ENCODE measurements around the gene PARN. TPM values are rescaled to one million over a fixed set of nuclear protein-coding genes. Genes with fewer than 3 reads are reported as not detected.
A peak's percentile ranks its signal among the peaks of the same experiment; 100 is the strongest.

Gene PARN
- total and polyA plus RNA-seq, 8 donors: 9.9 to 75.3 (median 24.2) TPM

DNA sequence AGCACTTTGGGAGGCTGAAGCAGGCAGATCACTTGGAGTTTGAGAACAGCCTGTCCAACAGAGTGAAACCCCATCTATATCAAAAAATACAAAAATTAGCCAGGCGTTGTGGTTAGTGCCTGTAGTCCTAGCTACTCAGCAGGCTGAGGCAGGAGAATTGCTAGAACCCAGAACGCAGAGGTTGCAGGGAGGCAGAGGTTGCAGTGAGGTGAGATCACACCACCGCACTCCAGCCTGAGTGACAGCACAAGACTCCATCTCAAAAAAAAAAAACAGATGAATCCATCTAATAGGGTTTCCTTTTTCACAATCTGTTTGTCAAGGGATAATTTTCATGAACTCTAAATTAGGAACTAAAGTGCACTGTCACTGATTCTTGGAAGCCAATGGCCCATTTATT lies 99.0 kb downstream of the PARN start:
- intact Hi-C loops (cut with DNase I; ENCODE audit: low total_unique reads): loop anchor here (5.0 kb wide), 1 partner anchor 234 kb away; no protein-coding TSS in a partner anchor
- Histone ChIP-seq H3K4me1 (peaks cover 0 to 43% (median 22%) of the 10 kb centered on the region in 4 donors), H3K4me3 (no peak overlapping the region), H3K27me3 (no peaks in the 10 kb centered on the region), H3K36me3 (no peaks in the 10 kb centered on the region), H3K27ac (no peak overlapping the region), H3K9me3 (no peaks in the 10 kb centered on the region)
- DNase-seq: no peak
- TF ChIP-seq POLR2A (IDR thresholded peaks at IDR 0.05): no peak
- no peak for TF ChIP-seq POLR2AphosphoS5 (IDR thresholded peaks at IDR 0.05)
- TF ChIP-seq, protein P1, sequence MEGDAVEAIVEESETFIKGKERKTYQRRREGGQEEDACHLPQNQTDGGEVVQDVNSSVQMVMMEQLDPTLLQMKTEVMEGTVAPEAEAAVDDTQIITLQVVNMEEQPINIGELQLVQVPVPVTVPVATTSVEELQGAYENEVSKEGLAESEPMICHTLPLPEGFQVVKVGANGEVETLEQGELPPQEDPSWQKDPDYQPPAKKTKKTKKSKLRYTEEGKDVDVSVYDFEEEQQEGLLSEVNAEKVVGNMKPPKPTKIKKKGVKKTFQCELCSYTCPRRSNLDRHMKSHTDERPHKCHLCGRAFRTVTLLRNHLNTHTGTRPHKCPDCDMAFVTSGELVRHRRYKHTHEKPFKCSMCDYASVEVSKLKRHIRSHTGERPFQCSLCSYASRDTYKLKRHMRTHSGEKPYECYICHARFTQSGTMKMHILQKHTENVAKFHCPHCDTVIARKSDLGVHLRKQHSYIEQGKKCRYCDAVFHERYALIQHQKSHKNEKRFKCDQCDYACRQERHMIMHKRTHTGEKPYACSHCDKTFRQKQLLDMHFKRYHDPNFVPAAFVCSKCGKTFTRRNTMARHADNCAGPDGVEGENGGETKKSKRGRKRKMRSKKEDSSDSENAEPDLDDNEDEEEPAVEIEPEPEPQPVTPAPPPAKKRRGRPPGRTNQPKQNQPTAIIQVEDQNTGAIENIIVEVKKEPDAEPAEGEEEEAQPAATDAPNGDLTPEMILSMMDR (IDR thresholded peaks at IDR 0.05): no peak
- TF ChIP-seq EP300 (IDR thresholded peaks at IDR 0.05): no peak
- 86 to 95% (median 89%) methylated on average over 3 of the region's 3 CpGs for WGBS, 5 donors

DNA sequence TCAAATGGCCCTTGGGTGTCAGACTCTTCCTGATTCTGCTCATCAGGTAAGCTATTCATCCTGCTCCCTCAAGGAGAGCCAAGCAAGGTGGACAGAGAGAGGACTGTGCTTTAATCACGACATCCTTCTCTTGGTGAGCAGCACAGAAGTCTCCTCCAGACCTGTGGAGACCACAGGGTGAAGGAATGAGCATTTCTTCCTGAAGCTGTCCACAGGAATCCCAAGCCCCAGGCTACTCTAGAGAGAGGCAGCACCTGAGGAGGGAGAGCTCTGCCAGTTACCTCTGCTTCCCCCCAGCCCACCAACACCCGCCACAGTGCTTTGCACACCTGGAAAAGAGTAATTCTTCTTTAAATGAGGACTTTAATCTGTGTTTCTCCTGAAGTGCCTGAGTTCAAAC lies 100.0 kb downstream of the PARN start:
- Histone ChIP-seq H3K4me1 (peaks cover 0 to 35% (median 21%) of the 10 kb centered on the region in 4 donors), H3K36me3 (peaks cover 0 to 4% (median 0%) of the 10 kb centered on the region in 4 donors), H3K27ac (no peak overlapping the region), H3K27me3 (no peaks in the 10 kb centered on the region), H3K4me3 (no peak overlapping the region), H3K9me3 (no peaks in the 10 kb centered on the region)
- DNase-seq: no peak
- no peak for TF ChIP-seq POLR2AphosphoS5 (IDR thresholded peaks at IDR 0.05)
- TF ChIP-seq EP300 (IDR thresholded peaks at IDR 0.05): no peak
- TF ChIP-seq POLR2A (IDR thresholded peaks at IDR 0.05): no peak
- TF ChIP-seq, protein P1 (IDR thresholded peaks at IDR 0.05): no peak
- intact Hi-C loops (cut with DNase I; ENCODE audit: low total_unique reads): loop anchor here (5.0 kb wide), 1 partner anchor 233 kb away; no protein-coding TSS in a partner anchor
- 86 to 97% (median 88%) methylated on average over 2 of the region's 2 CpGs for WGBS, 5 donors

DNA sequence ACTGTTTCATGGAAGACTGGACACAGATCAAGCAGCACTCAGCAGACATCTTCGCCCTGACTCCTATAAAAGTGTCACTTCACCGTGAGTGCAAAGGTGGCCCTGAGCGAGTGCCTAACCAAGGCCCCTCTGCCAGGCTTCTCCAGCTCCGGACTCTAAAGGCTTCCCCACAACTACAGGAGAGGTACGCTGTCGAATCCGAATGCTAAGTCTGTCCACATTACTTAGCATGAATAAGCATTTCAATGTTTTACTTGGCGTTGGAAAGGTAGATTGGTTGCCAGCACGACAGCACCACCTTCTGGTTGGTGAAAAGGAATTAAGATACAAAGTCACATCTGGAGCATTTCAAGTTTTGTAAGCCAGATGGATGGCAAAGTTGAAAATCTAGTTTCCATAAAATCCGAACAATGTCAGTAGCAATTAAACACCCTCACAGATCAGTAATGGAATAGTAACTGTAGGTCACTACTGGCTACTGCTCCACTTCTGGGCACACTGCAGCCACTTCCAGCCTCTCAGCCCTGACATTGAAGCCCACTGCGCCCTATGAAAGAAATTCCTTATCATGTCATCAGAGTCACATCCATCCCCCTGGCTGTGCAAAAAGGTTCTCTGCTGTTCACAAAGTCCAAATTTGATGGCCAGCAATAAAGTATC lies 100.9 kb downstream of the PARN start:
- Histone ChIP-seq H3K36me3 (peaks cover 0 to 4% (median 0%) of the 10 kb centered on the region in 4 donors), H3K4me3 (peak overlapping the region in 3 of 4 donors; percentile 4 to 16 (median 14)), H3K4me1 (peaks cover 0 to 32% (median 18%) of the 10 kb centered on the region in 4 donors), H3K9me3 (no peaks in the 10 kb centered on the region), H3K27ac (peak overlapping the region in 2 of 5 donors; percentile 5 to 27), H3K27me3 (no peaks in the 10 kb centered on the region)
- DNase-seq: peak; percentile 77 to 96
- 20 to 24% (median 20%) methylated on average over 11 of the region's 11 CpGs for WGBS, 5 donors
- no peak for TF ChIP-seq POLR2A (IDR thresholded peaks at IDR 0.05)
- TF ChIP-seq, protein P1 (IDR thresholded peaks at IDR 0.05): peak in 5 of 7 experiments; percentile 44 to 95 (median 70)
- no peak for TF ChIP-seq EP300 (IDR thresholded peaks at IDR 0.05)
- TF ChIP-seq POLR2AphosphoS5 (IDR thresholded peaks at IDR 0.05): peak; percentile 42 to 92 (median 71)
- intact Hi-C loops (cut with DNase I; ENCODE audit: low total_unique reads): no loop called here

DNA sequence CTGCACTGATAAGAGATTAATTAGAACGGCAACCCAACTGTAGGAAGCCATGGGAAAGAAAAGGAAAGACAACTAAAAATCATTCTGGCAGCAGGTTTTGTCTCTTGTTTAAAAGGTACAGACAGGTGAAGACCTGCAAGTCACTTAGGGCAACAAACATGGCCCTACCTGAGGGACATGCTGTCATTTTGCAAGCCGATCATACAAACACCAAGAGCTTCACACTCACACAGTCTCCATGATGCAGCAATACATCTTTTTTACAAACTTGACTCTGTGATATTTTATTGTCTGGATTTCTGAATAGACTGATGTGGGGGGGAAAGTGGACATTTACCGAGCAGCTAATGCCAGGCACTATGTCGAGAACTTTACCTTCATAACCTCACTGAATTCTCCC lies 101.8 kb downstream of the PARN start:
- intact Hi-C loops (cut with DNase I; ENCODE audit: low total_unique reads): no loop called here
- H3K9me3 ChIP-seq: no peaks in the 10 kb centered on the region
- WGBS, 5 donors: 90 to 98% (median 92%) methylated on average over 4 of the region's 4 CpGs

More for the DNA sequence above, 101.8 kb downstream of the PARN start:
- DNase-seq: no peak
- TF ChIP-seq EP300 (IDR thresholded peaks at IDR 0.05) (no peak), POLR2AphosphoS5 (IDR thresholded peaks at IDR 0.05) (no peak), POLR2A (IDR thresholded peaks at IDR 0.05) (no peak)
- TF ChIP-seq, protein P1 (IDR thresholded peaks at IDR 0.05): no peak
- H3K27ac ChIP-seq: peak overlapping the region in 2 of 5 donors; percentile 26 to 45
- H3K36me3 ChIP-seq: peaks cover 0 to 4% (median 0%) of the 10 kb centered on the region in 4 donors
- H3K4me3 ChIP-seq: no peak overlapping the region
- H3K27me3 ChIP-seq: no peaks in the 10 kb centered on the region
- H3K4me1 ChIP-seq: peaks cover 0 to 32% (median 18%) of the 10 kb centered on the region in 4 donors

Data from stomach (tissue), 9 donors.